ENCODE measurements around the gene MYOG.

Gene MYOG

GRCh38 chr1:203093754-203094410, 8.1 kb upstream of the MYOG start:
- CTCF ChIA-PET = interaction anchor here (1.2 kb wide), 1 partner anchor 24 kb away, joined by 3 read pairs; no protein-coding TSS in a partner anchor

GRCh38 chr1:203091761-203092330, 6.0 kb upstream of the MYOG start:
- H3K4me3 ChIP-seq (ENCODE audit: low read depth, low read length) = no peak overlapping the region
- ChIA-PET POLR2A (no interaction called here), CTCF (interaction anchor here (0.7 to 1.2 kb wide), 4 partner anchors 29 to 177 kb away, joined by 3 to 4 read pairs (median 3); no protein-coding TSS in a partner anchor)
- no peak for TF ChIP-seq CTCF (IDR thresholded peaks at IDR 0.05; ENCODE audit: insufficient read depth, low read length, missing control alignments)
- no peak for DNase-seq (ENCODE audit: low read depth, low spot score)

More at GRCh38 chr1:203093754-203094410, 8.1 kb upstream of the MYOG start:
- POLR2A ChIA-PET = no interaction called here
- no peak for TF ChIP-seq CTCF (IDR thresholded peaks at IDR 0.05; ENCODE audit: insufficient read depth, low read length, missing control alignments)
- DNase-seq (ENCODE audit: low read depth, low spot score) = no peak
- no peak overlapping the region for H3K4me3 ChIP-seq (ENCODE audit: low read depth, low read length)

GRCh38 chr1:203091199-203091477, 5.3 kb upstream of the MYOG start:
- ChIA-PET POLR2A (no interaction called here), CTCF (interaction anchor here (0.7 to 1.2 kb wide), 3 partner anchors 30 to 178 kb away, joined by 3 to 4 read pairs (median 3); no protein-coding TSS in a partner anchor)
- no peak for DNase-seq (ENCODE audit: low read depth, low spot score)
- TF ChIP-seq CTCF (IDR thresholded peaks at IDR 0.05; ENCODE audit: insufficient read depth, low read length, missing control alignments) = no peak
- H3K4me3 ChIP-seq (ENCODE audit: low read depth, low read length) = no peak overlapping the region

GRCh38 chr1:203090421-203091198, 4.8 kb upstream of the MYOG start:
- TF ChIP-seq CTCF (IDR thresholded peaks at IDR 0.05; ENCODE audit: insufficient read depth, low read length, missing control alignments) = no peak
- ChIA-PET CTCF (interaction anchor here (0.9 to 1.2 kb wide), 2 partner anchors 31 to 178 kb away, joined by 3 to 4 read pairs; no protein-coding TSS in a partner anchor), POLR2A (no interaction called here)
- no peak overlapping the region for H3K4me3 ChIP-seq (ENCODE audit: low read depth, low read length)
- DNase-seq (ENCODE audit: low read depth, low spot score) = no peak

- ChIA-PET CTCF (no interaction called here), POLR2A (no interaction called here)
- H3K4me3 ChIP-seq (ENCODE audit: low read depth, low read length) = no peak overlapping the region
- no peak for DNase-seq (ENCODE audit: low read depth, low spot score)
- no peak for TF ChIP-seq CTCF (IDR thresholded peaks at IDR 0.05; ENCODE audit: insufficient read depth, low read length, missing control alignments)
Measured at GRCh38 chr1:203089651-203090045, 3.8 kb upstream of the MYOG start.

- no peak for TF ChIP-seq CTCF (IDR thresholded peaks at IDR 0.05; ENCODE audit: insufficient read depth, low read length, missing control alignments)
- H3K4me3 ChIP-seq (ENCODE audit: low read depth, low read length) = no peak overlapping the region
- no peak for DNase-seq (ENCODE audit: low read depth, low spot score)
- POLR2A ChIA-PET = no interaction called here
- CTCF ChIA-PET = no interaction called here
Measured at GRCh38 chr1:203089001-203089650, 3.3 kb upstream of the MYOG start.

Data from AG04449 (cell line).